GM19463 (cell line): ENCODE data around the gene MAP3K5.

Source experiments
- ATAC-seq: cut with Tn5 transposase; IDR thresholded peaks from one replicate; pipeline ENCODE4 v1.9.1; 2021; ENCODE audit warnings: mild to moderate bottlenecking, moderate library complexity; ENCODE audit not compliant: unreplicated experiment

Gene MAP3K5

GRCh38 chr6:136751991-136752390 is 40.3 kb downstream of the MAP3K5 start:
- ATAC-seq, result no peak

DNA sequence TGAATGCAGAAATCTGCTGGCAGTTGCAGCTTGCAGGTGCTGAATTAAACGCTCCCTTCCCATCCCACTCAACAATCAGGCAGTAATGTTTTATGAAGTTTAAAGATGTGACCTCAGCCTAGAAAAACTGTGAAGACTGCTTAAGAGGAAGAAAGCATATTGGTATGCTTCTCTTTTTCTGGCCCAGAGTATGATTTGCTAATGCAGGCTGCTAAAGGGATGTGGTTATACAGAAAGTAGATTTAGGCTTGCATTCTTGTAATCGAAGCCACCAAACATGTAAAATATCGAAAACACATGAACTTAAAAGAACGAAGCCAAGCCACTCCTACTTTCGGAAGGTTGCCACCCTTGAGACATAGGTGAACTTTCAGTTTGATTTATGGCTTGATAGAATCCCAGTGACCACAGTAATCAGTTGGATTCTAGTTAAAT is 40.7 kb downstream of the MAP3K5 start:
- ATAC-seq, result peak; percentile 92

GRCh38 chr6:136750696-136751521 is 41.4 kb downstream of the MAP3K5 start:
- peak; percentile 19 for ATAC-seq

GRCh38 chr6:136749359-136749997 is 42.8 kb downstream of the MAP3K5 start:
- ATAC-seq, result no peak

DNA sequence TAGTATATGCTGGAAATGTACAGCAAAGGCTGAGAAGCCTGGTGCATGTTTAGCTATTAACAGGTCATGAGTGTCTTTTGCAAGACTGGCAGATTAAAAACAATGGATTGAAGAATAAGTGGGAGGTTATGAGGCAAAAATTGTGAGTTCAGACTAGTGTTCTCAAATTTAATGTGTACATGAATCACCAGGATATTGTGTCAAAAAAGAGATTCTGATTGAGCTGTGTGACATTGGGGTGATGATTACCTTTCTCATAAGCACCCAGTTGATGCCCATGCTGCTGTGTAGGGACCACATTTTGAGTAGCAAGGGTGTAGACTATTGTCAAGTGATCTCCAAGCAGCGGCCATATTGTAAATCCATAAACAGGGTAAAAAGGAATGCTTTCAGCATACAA is 44.8 kb downstream of the MAP3K5 start:
- no peak for ATAC-seq

GRCh38 chr6:136745300-136745699 is 47.0 kb downstream of the MAP3K5 start:
- no peak for ATAC-seq

- ATAC-seq, result no peak
Measured at GRCh38 chr6:136744889-136745288, 47.4 kb downstream of the MAP3K5 start.

GRCh38 chr6:136742125-136742524 is 50.2 kb downstream of the MAP3K5 start:
- no peak for ATAC-seq

GRCh38 chr6:136740050-136740974 is 52.0 kb downstream of the MAP3K5 start:
- ATAC-seq, result no peak

- no peak for ATAC-seq
Measured at GRCh38 chr6:136739501-136739900, 52.8 kb downstream of the MAP3K5 start.

- no peak for ATAC-seq
Measured at GRCh38 chr6:136739071-136739470, 53.2 kb downstream of the MAP3K5 start.

- no peak for ATAC-seq
Measured at GRCh38 chr6:136738692-136739057, 53.6 kb downstream of the MAP3K5 start.

GRCh38 chr6:136737871-136738691 is 54.2 kb downstream of the MAP3K5 start:
- ATAC-seq, result no peak

DNA sequence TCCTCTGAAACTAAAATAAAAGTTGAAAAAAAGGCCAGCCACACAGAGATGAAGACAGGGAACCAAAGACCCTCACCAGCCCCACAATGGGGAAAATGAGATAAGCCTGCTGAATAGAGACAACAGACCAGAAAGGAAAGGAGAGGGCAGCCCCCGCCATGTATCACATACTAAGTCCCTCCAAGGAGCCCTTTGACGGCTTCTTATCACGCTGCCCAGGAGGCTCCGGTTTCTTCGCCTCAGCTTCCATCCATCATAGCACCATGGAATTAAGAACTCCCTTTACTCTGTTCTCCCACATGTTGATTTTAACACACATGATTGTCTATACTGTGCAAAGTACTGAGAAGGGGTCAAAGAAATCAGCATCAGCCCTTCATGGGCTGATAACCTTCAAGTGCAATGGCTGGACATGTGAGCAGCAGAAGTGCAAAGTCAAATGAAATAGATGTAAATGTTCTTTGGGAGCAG is 54.9 kb downstream of the MAP3K5 start:
- ATAC-seq, result no peak

DNA sequence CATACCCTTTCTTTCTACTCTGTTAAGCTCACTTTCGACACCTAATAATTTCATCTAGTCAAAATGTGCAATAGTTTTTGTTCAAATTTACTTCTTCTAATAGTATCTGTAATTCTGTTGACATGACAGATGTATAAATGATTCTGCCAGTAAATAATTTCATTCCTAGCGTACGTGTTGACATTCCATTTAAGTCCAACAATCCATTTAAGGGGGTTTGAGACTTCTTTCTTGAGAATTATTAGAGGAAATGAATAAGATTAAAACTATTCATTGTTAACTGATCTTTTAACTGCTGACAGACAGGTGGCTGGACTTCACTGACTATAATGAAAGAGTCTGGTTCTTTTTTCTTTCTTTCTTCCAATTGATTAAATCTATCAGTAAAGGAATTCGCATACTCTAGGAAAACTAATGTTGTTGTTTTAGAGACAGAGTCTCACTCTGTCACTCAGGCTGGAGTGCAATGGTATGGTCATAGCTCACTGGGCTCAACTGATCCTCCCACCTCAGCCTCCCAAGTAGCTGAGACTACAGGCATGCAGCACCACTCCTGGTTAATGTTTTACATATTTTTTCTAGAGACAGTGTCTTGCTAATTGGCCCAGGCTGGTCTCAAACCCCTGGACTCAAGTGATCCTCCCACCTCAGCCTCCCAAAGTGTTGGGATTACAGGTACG is 55.9 kb downstream of the MAP3K5 start:
- ATAC-seq, result peak; percentile 71

- ATAC-seq, result no peak
Measured at GRCh38 chr6:136734977-136735376, 57.3 kb downstream of the MAP3K5 start.

DNA sequence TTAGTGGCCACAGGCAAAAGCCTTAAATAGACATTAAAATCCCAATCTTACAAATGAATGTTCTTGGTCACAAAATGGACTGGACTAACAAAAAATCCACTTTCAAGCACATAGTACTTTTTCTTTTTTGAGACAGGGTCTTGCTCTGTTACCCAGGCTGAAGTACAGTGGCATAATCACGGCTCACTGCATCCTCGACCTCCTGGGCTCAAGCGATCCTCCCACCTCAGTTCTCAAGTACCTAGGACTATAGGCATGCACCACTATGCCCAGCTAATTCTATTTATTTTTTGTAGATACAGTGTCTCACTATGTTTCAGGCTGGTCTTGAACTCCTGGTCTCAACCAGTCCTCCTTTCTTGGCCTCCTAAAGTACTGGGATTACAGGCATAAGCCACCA is 59.4 kb downstream of the MAP3K5 start:
- no peak for ATAC-seq

GRCh38 chr6:136729832-136730231 is 62.4 kb downstream of the MAP3K5 start:
- ATAC-seq, result no peak

DNA sequence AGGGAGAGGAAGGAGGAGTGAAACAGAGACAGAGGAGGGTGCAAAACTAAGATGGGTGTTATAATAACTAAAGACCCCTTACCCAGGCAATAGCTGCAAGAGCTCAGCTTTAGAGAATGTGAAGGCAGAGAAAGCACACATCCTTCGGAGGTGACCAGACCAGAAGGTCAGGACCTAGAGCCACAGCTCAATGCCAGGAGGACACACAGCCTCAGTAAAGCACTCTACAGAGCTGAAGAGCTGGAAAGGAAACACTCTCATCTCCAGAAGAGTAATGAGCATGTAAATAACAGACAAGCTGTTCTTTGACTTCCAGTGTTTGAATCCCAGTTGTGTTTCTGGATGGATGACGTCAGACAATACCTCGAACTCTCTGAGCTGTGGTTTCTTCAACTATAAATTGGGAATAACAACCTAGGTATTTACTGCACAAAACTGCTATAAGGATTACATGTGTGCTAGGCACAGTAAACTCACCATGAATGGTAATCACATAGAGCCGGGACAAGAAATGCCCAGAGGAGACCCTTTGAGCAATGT is 63.2 kb downstream of the MAP3K5 start:
- no peak for ATAC-seq
